ENCODE data around the gene PEX3. TPM values are rescaled to one million over a fixed set of nuclear protein-coding genes. Genes with fewer than 3 reads are reported as not detected.

Gene PEX3
- total RNA-seq, 1 experiment from 2014 or later: 13.5 TPM

- 0 out of 2 replicates have a peak, but pooled peaks have one; percentile 11 for TF ChIP-seq MAX (CRISPR knock-in tag; IDR thresholded peaks at IDR 0.05)
- 0 out of 2 replicates have a peak, but pooled peaks have one; percentile 29 for TF ChIP-seq FOXP4 (CRISPR knock-in tag; IDR thresholded peaks at IDR 0.05)
- TF ChIP-seq ZNF423 (CRISPR knock-in tag; IDR thresholded peaks at IDR 0.05): peak; percentile 63; the same call in 1 of the 2 replicates
Measured at GRCh38 chr6:143536461-143536865, 85.9 kb downstream of the PEX3 start (continued).

- Mint-ChIP-seq H3K27me3 (ENCODE audit: low read depth) (peaks cover 44% of the 10 kb centered on the region), H3K4me3 (peak overlapping the region; percentile 70), H3K4me1 (peaks cover 30% of the 10 kb centered on the region), H3K27ac (no peak overlapping the region), H3K36me3 (no peaks in the 10 kb centered on the region), H3K9me3 (no peaks in the 10 kb centered on the region)
- ChIA-PET POLR2A (no interaction called here), CTCF (interaction anchor here (0.6 to 3.3 kb wide), 6 partner anchors 17 to 404 kb away, joined by 3 to 22 read pairs (median 4); partner anchors contain the start of gene LTV1)
- ATAC-seq: peak; percentile 81
- TF ChIP-seq ARID4B (CRISPR knock-in tag; IDR thresholded peaks at IDR 0.05; ENCODE audit: borderline replicate concordance) (no peak), SP1 (CRISPR knock-in tag; conservative IDR thresholded peaks at IDR 0.05) (peak; percentile 19; the same call in 1 of the 2 replicates), ZNF416 (CRISPR knock-in tag; IDR thresholded peaks at IDR 0.05) (peak; percentile 25; the same call in 1 of the 2 replicates), HMGXB4 (CRISPR knock-in tag; IDR thresholded peaks at IDR 0.05) (peak; percentile 47; the same call in 1 of the 2 replicates)
- DNase-seq (ENCODE audit: low spot score): peak; percentile 74
Measured at GRCh38 chr6:143536866-143537691, 86.5 kb downstream of the PEX3 start.

GRCh38 chr6:143538374-143538773 lies 87.8 kb downstream of the PEX3 start:
- Mint-ChIP-seq H3K27ac (no peak overlapping the region), H3K36me3 (no peaks in the 10 kb centered on the region), H3K4me3 (peak overlapping the region; percentile 70), H3K27me3 (ENCODE audit: low read depth) (peaks cover 44% of the 10 kb centered on the region), H3K9me3 (no peaks in the 10 kb centered on the region), H3K4me1 (peaks cover 31% of the 10 kb centered on the region)
- CTCF ChIA-PET: interaction anchor here (3.3 kb wide), 1 partner anchor 26 kb away, joined by 22 read pairs; no protein-coding TSS in a partner anchor
- no peak for ATAC-seq
- DNase-seq (ENCODE audit: low spot score): no peak
- POLR2A ChIA-PET: no interaction called here
- TF ChIP-seq EMX1 (CRISPR knock-in tag; IDR thresholded peaks at IDR 0.05) (no peak), NR3C1 (CRISPR knock-in tag; conservative IDR thresholded peaks at IDR 0.05; ENCODE audit: low read depth) (no peak), E2F4 (CRISPR knock-in tag; IDR thresholded peaks at IDR 0.05; ENCODE audit: borderline replicate concordance, low read depth) (no peak), KAT7 (CRISPR knock-in tag; IDR thresholded peaks at IDR 0.05; ENCODE audit: borderline replicate concordance) (no peak), JUN (CRISPR knock-in tag; IDR thresholded peaks at IDR 0.05) (no peak), ETV6 (CRISPR knock-in tag; IDR thresholded peaks at IDR 0.05) (no peak), IRF2 (CRISPR knock-in tag; IDR thresholded peaks at IDR 0.05; ENCODE audit: borderline replicate concordance, low read depth) (no peak), FOXK1 (CRISPR knock-in tag; IDR thresholded peaks at IDR 0.05) (no peak), MXD4 (CRISPR knock-in tag; IDR thresholded peaks at IDR 0.05; ENCODE audit: borderline replicate concordance) (no peak), ZSCAN18 (CRISPR knock-in tag; IDR thresholded peaks at IDR 0.05) (no peak), IRF1 (CRISPR knock-in tag; IDR thresholded peaks at IDR 0.05) (no peak), ZNF263 (CRISPR knock-in tag; IDR thresholded peaks at IDR 0.05; ENCODE audit: low read depth) (no peak), SMAD4 (CRISPR knock-in tag; IDR thresholded peaks at IDR 0.05) (no peak)

All from WTC11 (cell line).